Measurements from ENCODE around the gene NRIP1.

NRIP1 gene

DNA sequence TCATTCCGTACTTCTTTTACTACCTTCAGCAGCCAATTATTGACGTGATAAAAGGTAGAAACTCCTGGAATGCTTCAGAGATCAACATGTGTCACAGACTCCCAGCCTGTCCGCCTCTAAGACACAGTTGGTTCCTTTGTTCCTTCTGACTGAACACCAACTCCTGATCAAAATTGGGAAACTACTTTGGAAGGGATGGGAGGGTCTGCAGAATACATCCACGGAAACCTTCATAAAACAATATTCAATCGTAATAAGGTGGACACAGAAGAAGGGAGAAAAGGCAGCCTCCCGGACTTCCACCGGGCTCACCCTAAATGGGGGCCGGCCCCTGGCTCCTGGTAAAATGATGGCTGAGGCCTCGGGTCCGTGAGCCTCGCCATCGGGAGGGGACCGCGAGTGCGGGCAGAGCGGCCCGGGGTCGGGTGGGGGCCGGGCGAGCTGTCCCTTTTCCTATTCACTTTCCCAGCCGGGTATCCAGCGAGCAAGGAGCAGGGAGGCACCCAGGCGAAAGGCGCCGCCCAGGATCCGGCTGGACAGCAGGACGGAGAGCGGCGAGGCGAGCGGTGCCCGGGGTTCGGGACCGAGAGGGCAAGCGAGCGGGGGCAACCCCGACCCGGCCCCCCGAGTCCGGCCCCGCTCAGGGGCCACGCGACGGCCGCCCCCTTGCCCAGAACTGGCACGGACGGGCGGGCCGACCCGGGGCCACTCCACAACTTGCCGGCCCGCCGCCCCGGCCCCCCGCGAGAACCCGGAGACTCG lies 805 bp downstream of the NRIP1 start:
- no peak for DNase-seq (ENCODE audit: low read depth)

DNA sequence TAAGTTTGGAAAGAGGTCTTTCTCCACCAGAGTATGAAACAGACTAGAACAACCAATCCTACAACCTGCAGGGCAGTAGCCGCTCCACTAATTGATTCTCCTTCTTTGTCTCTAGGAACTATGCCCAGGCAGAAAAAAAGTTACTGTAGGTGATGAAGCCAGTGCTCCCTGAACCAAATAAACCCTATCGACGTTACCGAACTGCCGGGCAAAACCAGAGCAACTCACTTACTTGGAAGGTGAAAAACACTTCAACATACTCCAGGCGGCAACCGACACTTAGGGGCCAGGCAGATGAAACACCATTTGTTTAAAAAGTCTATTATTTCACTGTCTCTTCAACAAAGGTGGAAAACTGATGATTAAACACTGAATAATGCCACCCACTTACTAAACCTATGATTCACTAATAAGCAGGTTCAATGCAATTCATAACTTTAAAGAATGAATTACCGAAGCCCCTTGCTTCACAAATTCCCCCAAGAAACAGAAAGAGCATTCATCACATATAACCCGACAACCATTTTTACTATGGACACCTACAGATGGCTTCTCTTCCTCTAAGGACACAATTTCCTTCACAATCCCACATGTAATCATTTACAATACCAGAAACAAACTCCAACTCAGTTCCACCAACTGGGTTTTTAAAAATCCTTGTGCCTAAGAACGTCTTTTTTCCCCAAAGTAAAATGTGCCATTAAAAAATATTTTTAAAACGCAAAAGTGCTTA lies 1.6 kb downstream of the NRIP1 start:
- no peak for DNase-seq (ENCODE audit: low read depth)

DNA sequence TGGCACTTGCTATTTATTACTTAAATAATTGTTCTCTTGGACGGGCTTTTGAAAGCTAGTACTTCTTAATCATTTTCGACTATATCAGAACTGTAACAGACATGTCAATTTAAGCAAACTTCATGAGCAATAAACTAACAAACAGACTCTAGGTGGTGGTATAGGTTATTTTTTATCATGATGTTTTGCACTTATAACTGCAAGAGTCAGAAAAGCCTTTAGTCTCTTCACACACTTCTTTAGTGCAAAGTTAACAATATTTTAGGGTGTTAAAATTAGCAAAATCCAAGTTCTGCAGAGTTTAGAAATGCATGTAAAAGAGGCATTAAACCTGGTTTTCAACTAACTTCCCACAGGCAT lies 2.2 kb downstream of the NRIP1 start:
- DNase-seq (ENCODE audit: low read depth) = no peak

DNA sequence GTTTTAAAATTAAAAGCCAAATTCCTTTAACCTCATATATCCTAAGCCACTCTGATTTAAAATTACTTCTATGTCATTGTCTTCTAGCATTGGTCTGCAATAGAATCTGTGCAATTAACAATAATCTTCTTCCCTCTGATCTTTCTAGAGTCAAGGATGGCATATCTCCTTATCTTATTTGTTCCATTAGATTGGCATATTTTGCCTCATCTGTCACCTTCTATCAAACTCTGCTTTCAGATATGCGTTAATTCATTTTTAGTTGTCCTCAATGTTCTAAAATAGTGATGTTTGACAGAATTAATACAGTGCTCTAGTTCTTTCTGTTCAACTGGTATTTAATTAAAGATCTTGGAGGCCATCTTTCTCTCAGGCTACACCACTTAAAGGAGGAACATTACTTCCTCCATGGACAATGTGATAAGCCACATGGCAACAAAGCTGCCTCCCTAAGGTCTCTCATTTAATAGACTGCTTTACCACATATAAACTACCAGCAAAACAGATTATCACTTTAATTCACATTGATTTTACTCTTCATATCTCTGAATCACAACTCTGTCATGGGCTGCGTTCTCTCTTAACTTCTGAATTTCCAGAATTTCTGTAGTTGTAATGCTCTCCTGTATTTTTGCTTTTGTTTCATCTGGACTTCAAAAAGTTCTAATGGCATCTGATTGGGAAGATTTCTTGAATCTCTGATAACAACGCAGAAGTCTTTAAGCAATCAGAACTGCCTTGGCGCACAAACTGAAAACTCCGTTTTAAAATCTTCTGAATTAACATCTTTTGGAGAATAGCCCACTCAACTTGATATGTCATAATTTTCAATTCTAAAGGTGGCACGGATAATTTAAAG lies 2.8 kb downstream of the NRIP1 start:
- DNase-seq (ENCODE audit: low read depth) = no peak

DNA sequence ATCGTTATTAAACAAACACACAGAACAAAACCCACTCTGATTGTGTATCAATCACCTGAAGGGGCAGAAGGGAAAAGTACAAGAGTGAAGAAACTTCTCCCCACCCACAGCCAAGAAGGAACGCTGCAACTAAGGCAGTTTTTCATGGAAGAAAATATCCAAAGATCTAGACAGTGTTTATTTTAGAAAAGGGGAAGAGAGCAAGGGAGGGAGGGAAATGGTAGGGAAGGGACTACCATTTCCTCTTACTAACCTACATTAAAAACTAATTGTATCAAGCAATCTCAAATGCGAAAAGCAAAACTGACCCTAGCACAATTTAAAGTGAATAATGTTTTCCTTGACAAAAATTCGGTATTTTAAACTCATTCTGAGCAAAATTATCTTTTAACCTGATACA lies 3.5 kb downstream of the NRIP1 start:
- no peak for DNase-seq (ENCODE audit: low read depth)

DNA sequence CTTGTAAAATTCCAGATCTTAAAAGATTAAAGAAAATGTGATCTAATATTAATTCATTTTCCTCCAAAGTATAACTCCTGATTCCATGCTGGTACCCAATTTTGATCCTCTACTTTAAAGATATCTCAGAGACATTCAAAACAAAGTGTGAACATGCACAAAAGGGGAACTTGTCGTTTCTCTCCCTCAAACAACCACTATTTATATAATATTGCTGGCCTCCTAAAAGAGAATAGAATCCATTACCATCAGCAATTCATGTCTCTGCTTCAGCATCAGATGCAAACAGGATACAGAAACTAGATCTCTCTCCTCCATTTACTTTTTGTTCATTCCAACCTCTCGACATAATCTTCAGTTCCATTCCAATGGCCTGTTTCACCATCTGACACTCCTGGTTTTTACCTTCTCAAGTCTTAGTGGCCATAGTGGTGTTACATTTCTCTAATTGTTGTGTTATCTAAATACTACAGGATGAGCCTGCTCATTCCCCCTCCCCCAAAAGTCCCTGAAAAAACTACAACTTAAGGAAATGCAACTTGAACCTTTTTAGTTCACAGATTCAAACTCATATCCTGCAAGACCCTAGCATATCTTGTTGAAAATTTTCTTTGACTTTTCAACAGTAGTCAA lies 4.1 kb downstream of the NRIP1 start:
- DNase-seq (ENCODE audit: low read depth) = no peak

DNA sequence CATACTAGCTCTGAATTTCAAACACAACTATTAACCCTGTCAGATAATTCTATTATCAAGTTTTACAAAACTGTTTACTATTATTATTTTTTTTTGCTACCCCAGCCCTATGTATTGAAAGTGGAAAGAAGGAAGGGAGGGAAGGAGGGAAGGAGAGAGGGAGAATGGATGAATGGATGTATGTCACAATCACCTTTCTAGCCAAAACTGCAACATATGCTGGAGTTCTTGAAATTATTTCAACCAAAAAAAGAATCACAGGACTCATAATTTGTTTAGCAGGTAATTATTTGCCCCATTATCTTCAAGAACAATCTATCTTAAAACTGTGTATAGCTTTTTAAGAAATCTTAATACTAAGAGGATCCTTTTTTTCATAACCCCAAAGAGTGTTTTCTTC lies 5.4 kb downstream of the NRIP1 start:
- DNase-seq (ENCODE audit: low read depth) = no peak

DNA sequence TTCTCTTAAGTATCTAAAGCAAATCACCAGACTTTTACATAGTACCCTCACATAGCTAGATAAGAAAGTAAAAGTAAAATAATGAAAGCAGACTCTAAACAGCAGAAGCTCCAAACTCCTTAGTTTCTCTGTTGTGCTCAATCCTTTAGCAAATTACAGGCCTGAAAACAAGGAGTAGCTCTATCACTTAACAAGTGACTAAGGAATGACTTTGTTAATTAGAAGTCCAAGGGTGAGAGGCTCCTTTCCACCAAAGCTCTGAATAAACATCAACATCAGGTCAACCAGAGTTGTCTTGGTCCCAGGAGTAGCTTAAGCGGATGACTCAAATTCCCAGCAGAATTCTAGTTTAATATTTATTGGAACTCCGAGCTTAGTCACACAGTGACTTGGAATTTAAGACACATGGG lies 5.9 kb downstream of the NRIP1 start:
- DNase-seq (ENCODE audit: low read depth) = no peak

DNA sequence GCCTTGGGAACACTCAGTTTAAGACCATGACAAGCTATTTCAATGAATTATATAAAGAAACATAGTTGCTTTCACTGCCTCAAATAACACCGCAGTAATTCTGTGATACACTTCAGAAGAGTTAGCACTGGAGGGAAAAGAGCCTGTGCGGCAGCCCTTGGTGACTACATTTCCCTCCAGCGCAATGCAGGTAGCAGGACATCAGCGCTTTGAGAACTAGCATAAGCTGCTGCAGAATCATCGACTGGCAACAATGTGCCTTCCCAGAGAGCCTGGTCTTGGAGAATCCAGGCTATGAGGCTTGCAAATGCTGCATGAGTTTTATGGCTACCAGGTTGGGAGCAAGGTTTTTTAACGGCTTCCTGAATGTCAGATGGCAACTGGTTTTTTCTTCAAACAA lies 7.5 kb downstream of the NRIP1 start:
- no peak for DNase-seq (ENCODE audit: low read depth)

DNA sequence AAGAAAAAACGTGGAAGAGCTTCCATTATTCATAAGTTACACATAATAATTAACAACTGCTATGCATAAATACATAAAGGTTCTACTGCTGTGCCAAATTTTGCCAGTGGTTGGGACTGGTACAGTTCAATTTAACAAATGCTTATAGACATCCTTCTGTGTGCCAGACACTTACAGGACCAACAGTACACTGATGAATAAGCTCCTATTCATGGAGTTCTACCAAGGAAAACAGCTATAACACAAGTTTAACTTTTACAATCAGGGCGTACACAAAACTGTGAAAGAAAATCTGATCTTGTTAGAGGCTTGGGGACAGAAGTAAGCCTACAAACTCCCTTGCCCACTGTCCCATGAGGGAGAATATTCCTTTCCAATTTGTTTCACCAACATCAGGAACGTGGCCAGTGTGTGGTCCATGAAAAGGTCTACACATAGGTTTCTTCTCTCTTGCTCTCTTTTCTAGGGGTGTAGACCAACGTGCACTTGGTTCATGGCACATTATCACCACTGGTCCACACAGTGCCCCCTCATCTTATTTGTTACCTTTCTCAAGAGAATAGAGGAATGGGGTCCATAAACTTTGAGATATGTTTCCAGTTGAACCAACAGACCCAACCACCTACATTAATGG lies 10.1 kb downstream of the NRIP1 start:
- no peak for DNase-seq (ENCODE audit: low read depth)

DNA sequence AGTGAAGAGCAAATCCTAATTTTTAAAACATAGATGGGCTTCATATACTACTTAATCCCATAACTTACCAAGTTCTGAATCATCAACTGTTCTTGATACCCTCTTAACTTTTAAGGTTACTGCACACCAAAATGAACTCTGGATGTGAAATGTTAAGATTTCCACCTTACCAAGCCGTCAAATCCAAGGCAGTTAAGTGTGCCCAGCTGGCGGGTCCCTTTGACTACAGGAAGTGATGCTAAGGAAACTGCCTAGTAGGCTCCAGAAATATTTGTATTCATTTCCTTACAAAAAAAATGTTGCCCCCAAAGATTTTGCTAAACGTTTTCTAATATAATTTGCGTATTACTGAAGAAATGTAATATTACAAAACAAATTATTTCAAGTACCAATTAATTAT lies 10.7 kb downstream of the NRIP1 start:
- DNase-seq (ENCODE audit: low read depth) = no peak

DNA sequence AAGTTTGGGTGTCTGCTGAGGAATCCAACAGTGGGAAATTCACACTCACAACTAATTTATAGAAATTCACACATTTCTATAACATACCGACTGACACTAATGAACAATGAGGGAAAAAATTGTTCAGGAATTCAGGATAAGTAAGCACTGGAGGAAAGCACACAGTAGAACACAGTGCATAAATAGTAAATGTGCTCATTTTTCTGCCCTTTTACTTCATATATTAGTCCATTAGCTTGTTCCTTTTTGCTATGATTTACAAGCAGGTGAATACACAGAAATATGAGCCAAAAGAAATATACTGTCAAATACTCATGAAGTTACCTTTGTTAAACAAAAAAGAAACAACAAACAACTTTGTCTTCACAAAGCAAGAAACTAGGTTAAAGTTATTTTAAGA lies 11.3 kb downstream of the NRIP1 start:
- DNase-seq (ENCODE audit: low read depth) = no peak

DNA sequence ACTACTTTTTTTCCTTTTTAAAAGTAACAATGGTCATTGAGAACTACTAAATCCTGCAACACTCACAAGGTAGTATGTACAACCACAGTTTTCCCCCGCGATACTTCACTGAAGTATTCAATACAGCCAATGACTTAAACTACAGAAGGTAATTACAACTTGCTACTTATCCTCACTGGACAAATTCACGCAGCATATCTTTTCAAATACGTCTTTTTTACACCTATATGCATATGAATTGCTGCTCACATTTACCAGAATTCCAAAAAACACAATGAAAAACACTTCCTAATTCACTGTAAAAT lies 12.4 kb downstream of the NRIP1 start:
- no peak for DNase-seq (ENCODE audit: low read depth)

DNA sequence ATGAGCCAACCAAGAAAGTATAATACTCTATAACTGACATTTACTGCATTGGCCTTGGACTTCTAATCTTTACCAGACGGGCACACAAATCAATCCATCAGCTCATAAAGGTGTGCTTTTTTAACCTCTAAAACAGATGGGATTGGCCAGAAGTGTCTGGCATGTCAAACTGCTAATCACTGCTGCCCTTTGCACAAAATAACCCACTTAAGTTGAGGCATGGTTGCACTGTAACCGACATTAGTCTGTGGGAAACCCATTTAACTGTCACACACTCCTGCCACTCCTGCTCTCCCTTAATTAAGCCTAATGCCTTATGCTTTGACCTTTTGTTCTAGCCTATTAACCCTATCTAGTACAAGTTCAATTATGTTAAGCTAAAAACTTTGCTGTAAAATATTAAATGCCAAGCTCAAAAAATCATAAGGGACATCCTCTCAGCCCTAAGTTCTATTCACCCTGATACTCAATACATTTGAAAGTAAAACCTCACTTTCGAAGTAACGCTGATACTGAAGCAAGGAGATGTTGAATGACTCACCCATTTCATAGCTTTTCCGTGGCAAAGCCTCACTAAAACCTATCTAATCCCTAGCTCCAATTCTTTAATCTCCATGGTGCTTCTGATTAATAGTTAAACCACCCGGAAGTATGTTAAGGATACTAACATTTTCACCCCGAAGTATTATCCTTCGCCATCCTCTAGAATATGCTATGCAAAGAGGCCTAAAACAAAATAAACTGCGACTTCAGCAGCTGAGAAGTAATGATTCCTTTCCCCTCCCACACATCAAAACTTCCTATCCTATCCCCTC lies 12.9 kb downstream of the NRIP1 start:
- no peak for DNase-seq (ENCODE audit: low read depth)

DNA sequence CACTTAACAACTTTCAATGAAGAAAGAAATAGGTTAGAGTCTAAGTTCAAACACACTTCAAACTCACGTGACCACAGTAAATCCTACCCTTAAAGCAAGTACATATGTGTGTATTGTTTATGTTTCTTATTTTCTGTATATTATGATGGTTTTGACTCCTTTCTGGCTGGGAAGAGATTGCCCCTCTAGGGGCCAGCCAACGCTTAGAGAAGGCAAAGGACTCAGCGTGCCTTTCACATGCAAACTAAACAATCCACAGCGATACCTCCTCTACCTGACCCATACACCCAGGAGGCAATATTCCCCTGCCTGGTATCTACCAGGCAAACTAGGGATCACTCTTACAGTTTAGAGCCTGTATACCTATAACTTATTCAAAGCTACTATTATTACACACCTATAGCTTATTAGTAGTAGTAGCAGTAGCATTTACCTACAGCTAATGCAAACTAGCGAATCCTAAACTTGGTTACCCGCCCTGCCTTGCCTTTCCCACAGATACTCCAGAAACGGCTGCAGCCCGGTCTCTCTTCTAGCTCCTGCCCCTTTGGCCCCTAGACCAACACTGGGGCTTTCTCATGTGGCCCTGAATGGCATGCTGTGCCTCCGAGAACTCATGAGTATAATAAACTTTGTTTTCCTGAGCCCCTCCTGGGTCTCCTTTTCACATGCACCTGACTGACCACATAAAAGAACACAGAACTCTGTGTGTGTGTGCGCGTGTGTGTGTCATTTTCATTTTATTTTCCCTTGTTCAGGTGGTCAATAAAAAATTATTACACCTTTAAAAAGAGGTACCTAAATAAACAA lies 14.0 kb downstream of the NRIP1 start:
- no peak for DNase-seq (ENCODE audit: low read depth)

DNA sequence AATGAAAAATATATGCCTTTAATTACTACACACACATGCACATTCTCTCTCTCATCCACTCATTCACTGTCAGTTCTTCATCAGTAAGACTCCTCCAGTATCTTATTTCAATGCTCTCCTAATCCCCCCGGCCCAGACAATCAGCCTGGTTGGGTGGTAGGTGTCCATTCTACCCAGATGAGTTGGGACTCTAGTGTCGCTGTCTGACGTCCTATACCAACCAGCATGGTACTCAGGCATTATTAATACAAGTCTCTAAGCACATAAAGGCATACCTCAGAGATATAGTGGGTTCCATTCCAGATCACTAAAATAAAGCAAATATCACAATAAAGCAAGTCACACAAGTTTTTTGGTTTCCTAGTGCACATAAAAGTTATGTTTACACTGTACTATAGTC lies 19.8 kb downstream of the NRIP1 start:
- no peak for DNase-seq (ENCODE audit: low read depth)

DNA sequence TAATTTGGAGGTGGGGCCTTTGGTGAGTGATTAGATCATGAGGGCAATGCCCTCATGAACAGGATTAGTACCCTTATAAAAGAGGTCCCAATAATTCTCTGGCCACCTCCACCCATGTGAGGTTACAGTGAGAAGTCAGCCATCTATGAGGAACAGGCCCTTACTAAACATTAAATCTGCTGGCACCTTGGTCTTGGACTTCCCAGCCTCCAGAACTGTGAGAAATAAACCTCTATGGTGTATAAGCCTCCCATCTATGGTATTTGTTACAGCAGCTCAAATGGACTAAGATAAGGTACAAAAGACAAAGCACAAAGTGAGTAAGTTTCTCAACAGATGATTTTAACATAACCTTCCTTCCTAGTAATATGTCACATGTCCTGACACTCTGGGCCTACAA lies 22.3 kb downstream of the NRIP1 start:
- no peak for DNase-seq (ENCODE audit: low read depth)

DNA sequence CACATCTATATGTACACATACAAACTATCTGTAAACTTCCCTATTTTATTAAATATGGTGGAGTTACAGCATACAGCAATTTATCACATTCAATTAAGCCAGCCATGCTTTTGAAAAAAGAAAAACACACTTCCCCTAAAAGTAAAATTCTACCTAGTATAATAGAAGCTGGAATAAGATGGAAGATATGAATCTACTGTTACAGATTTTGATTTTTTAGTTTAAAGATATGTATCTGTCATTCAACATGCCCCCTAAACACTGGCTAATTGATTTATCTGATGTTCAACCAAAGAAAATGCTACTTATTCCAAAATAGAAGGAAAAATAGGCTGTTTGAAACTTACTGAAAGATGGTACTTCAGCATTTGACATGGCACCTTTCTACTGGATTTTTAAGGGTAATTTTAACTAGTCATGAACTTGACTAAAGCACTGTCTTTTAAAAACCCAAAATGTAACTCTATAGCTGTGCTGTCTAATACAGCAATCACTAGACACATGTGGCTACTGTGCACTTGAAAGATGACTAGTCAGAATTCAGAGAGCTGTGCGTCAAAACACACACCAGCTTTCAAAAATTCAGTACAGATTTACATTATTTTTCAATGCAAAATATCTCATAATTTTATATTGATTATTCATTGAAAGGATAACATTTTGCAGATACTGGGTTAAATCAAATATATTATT lies 25.0 kb downstream of the NRIP1 start:
- DNase-seq (ENCODE audit: low read depth) = no peak

DNA sequence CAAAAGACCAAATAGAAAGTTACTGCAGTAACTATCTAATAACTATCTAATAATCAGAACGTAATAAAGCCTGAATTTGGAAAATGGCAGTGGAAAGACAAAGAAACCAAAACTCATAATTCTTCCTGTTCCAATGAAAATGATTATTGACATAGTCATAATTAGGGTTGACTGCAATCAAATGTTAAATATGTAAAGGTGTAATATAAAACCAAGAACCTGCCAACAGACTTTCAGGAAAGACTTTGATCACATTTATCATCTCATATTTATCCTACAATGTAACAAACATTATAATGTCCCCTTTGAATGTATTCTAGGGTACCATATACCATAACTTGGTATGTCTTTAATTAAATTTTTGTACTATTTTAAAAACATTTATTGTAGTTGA lies 26.9 kb downstream of the NRIP1 start:
- DNase-seq (ENCODE audit: low read depth) = no peak
